IMR-90 (cell line): ENCODE measurements around the gene NFAT5. TPM values are rescaled to one million over a fixed set of nuclear protein-coding genes. Genes with fewer than 3 reads are reported as not detected.

Source experiments
- ATAC-seq: fragments of 200-7000 bp; cut with Tn5 transposase; 2 replicates; pipeline ENCODE4 v1.9.1; 2020; ENCODE audit warnings: low read depth, mild to moderate bottlenecking, moderate library complexity
- BruUV-seq: library from RNA; stranded (reverse); fragments of 400-500 nt; replicated peaks from 2 replicates; lab custom pipeline; 2021; lab: Mats Ljungman, UMichigan
- CTCF ChIA-PET: fragments of 300-600 bp; formaldehyde crosslinking; extraction: SDS; loops from one replicate; lab custom pipeline; 2021; ENCODE audit warnings: antibody characterized with exemption; lab: Yijun Ruan, JAX
- POLR2A ChIA-PET: fragments of 300-600 bp; sonication (Branson Sonifier 250); formaldehyde crosslinking; loops from one replicate; lab custom pipeline; 2022; ENCODE audit warnings: antibody characterized with exemption; ENCODE audit not compliant: unreplicated experiment; lab: Charles Lee
- DNase-seq: peaks from one replicate; pipeline ENCODE4 v3.0.0; 2013
- H2AFZ ChIP-seq: replicated peaks from 2 replicates; pipeline ENCODE3; 2013; ENCODE audit warnings: low read length, mild to moderate bottlenecking; ENCODE audit not compliant: poor library complexity
- H2AK5ac ChIP-seq: 2 replicates; pipeline ENCODE4 v1.6.1; 2013; ENCODE audit warnings: low read depth, low read length, inconsistent platforms
- H2AK9ac ChIP-seq: replicated peaks from 2 replicates; pipeline ENCODE3; 2013; ENCODE audit warnings: mild to moderate bottlenecking, low read depth, low read length, moderate library complexity; ENCODE audit not compliant: poor library complexity
- H2BK120ac ChIP-seq: 2 replicates; pipeline ENCODE4 v1.6.1; 2013; ENCODE audit warnings: low read depth, low read length, inconsistent platforms
- H2BK15ac ChIP-seq: 3 replicates; pipeline ENCODE4 v1.6.1; 2013; ENCODE audit warnings: low read depth, low read length, inconsistent platforms
- H2BK20ac ChIP-seq: 2 replicates; pipeline ENCODE4 v1.6.1; 2013; ENCODE audit warnings: low read depth, mild to moderate bottlenecking, inconsistent platforms, low read length, moderate library complexity
- H2BK5ac ChIP-seq: 2 replicates; pipeline ENCODE4 v1.6.1; 2013; ENCODE audit warnings: mild to moderate bottlenecking, low read depth, low read length, inconsistent platforms; ENCODE audit not compliant: poor library complexity, severe bottlenecking
- H3K14ac ChIP-seq: replicated peaks from 2 replicates; pipeline ENCODE4 v1.6.1; 2013; ENCODE audit warnings: low read depth, low read length, inconsistent platforms
- H3K18ac ChIP-seq: 2 replicates; pipeline ENCODE4 v1.6.1; 2013; ENCODE audit warnings: low read depth, low read length, control low read depth
- H3K23ac ChIP-seq: 2 replicates; pipeline ENCODE4 v1.6.1; 2013; ENCODE audit warnings: low read depth, low read length, inconsistent platforms
- H3K27ac ChIP-seq: 2 replicates; pipeline ENCODE4 v1.5.1; 2013; ENCODE audit warnings: mild to moderate bottlenecking, control low read depth, low read length; ENCODE audit not compliant: insufficient read depth
- H3K27me3 ChIP-seq: 2 replicates; pipeline ENCODE4 v1.6.1; 2013; ENCODE audit warnings: low read length; ENCODE audit not compliant: control insufficient read depth, insufficient read depth
- H3K36me3 ChIP-seq: 2 replicates; pipeline ENCODE4 v1.6.1; 2013; ENCODE audit warnings: low read length, mixed read lengths; ENCODE audit not compliant: control insufficient read depth, insufficient read depth
- H3K4ac ChIP-seq: 2 replicates; pipeline ENCODE4 v1.6.1; 2013; ENCODE audit warnings: low read depth, low read length, inconsistent platforms
- H3K4me1 ChIP-seq: 2 replicates; pipeline ENCODE4 v1.6.1; 2013; ENCODE audit warnings: low read length, mixed read lengths; ENCODE audit not compliant: control insufficient read depth, insufficient read depth
- H3K4me2 ChIP-seq: 2 replicates; pipeline ENCODE4 v1.6.1; 2013; ENCODE audit warnings: low read depth, mild to moderate bottlenecking, control low read depth, low read length, moderate library complexity
- H3K4me3 ChIP-seq: 2 replicates; pipeline ENCODE4 v1.5.1; 2013; ENCODE audit warnings: low read depth, mild to moderate bottlenecking, control low read depth, low read length, moderate library complexity; ENCODE audit not compliant: insufficient read depth
- H3K56ac ChIP-seq: 2 replicates; pipeline ENCODE4 v1.6.1; 2013; ENCODE audit warnings: low read length, inconsistent platforms; ENCODE audit not compliant: insufficient read depth; ENCODE audit errors: extremely low read depth
- H3K79me1 ChIP-seq, 2 experiments: 2 replicates each; pipeline ENCODE4 v1.6.1; 2013; ENCODE audit warnings: low read length in 2 of 2, inconsistent platforms in 1 of 2, low read depth in 1 of 2
- H3K9ac ChIP-seq: 2 replicates; pipeline ENCODE4 v1.6.1; 2013; ENCODE audit warnings: low read depth, low read length, control low read depth
- H3K9me1 ChIP-seq: 2 replicates; pipeline ENCODE4 v1.6.1; 2013; ENCODE audit warnings: low read length, inconsistent platforms; ENCODE audit not compliant: insufficient read depth
- H3K9me3 ChIP-seq: 2 replicates; pipeline ENCODE4 v1.6.1; 2013; ENCODE audit warnings: low read length; ENCODE audit not compliant: control insufficient read depth, insufficient read depth
- H4K20me1 ChIP-seq: 2 replicates; pipeline ENCODE4 v1.6.1; 2013; ENCODE audit warnings: low read length, inconsistent platforms; ENCODE audit not compliant: insufficient read depth
- H4K5ac ChIP-seq: 2 replicates; pipeline ENCODE4 v1.6.1; 2013; ENCODE audit warnings: mild to moderate bottlenecking, low read depth, low read length, control low read depth
- H4K8ac ChIP-seq, 2 experiments: 2 replicates each; pipeline ENCODE4 v1.6.1; 2013; ENCODE audit warnings: low read depth in 2 of 2, low read length in 2 of 2, control low read depth in 1 of 2, inconsistent platforms in 1 of 2
- H4K91ac ChIP-seq: 2 replicates; pipeline ENCODE4 v1.6.1; 2013; ENCODE audit warnings: low read depth, low read length, inconsistent platforms; ENCODE audit not compliant: insufficient read depth
- CEBPB ChIP-seq: IDR thresholded peaks from 2 replicates; pipeline ENCODE4 v1.6.1; 2012; ENCODE audit warnings: low read depth, low read length, improper control_type of control experiment
- CHD1 ChIP-seq: IDR thresholded peaks from 2 replicates; pipeline ENCODE4 v1.6.1; 2012; ENCODE audit warnings: low read depth, low read length, improper control_type of control experiment
- MAFK ChIP-seq: IDR thresholded peaks from 2 replicates; pipeline ENCODE4 v1.6.1; 2012; ENCODE audit warnings: low read depth, low read length, improper control_type of control experiment
- MXI1 ChIP-seq: IDR thresholded peaks from 2 replicates; pipeline ENCODE4 v1.6.1; 2012; ENCODE audit warnings: low read depth, mild to moderate bottlenecking, low read length, moderate library complexity, borderline replicate concordance
- NFE2L2 ChIP-seq: fragments of 150-350 bp; IDR thresholded peaks from 2 replicates; pipeline ENCODE4 v1.6.1; 2016; ENCODE audit warnings: low read depth, mild to moderate bottlenecking, low read length
- POLR2A ChIP-seq: IDR thresholded peaks from 2 replicates; pipeline ENCODE4 v1.6.1; 2012; ENCODE audit warnings: mild to moderate bottlenecking, low read depth, low read length
- RAD21 ChIP-seq: IDR thresholded peaks from 2 replicates; pipeline ENCODE4 v1.6.1; 2012; ENCODE audit warnings: low read length, improper control_type of control experiment
- RCOR1 ChIP-seq: IDR thresholded peaks from 2 replicates; pipeline ENCODE4 v1.6.1; 2012; ENCODE audit warnings: mild to moderate bottlenecking, low read length, improper control_type of control experiment; ENCODE audit not compliant: insufficient replicate concordance
- SMC3 ChIP-seq: fragments of 150-350 bp; IDR thresholded peaks from 2 replicates; pipeline ENCODE4 v1.6.1; 2016; ENCODE audit warnings: low read depth, mild to moderate bottlenecking, antibody characterized with exemption, low read length, moderate library complexity
- WGBS, 2 experiments: methylation state at CpG; one replicate each; pipeline versions ENCODE4 v1.1.5 to v1.1.7; 2013; ENCODE audit warnings: missing lambda C conversion rate in 2 of 2; ENCODE audit not compliant: insufficient read length in 1 of 2; ENCODE audit errors: extremely low coverage in 2 of 2; 5-methylcytosine and 5-hydroxymethylcytosine counted together
- dilution Hi-C: fragments of 300-500 bp; cut with HindIII; formaldehyde crosslinking; loops from one replicate; pipeline ENCODE4 v1.14.3; 2018; ENCODE audit warnings: low sequenced_read_pairs; ENCODE audit not compliant: unreplicated experiment
- in situ Hi-C: fragments of 300-500 bp; cut with MboI; formaldehyde crosslinking; loops from 3 replicates; pipeline ENCODE4 v1.14.3; 2019; ENCODE audit warnings: low sequenced_read_pairs, inconsistent platforms, mixed read lengths
- intact Hi-C: fragments of 100-400 bp; cut with micrococcal nuclease; formaldehyde crosslinking; loops from 2 replicates; pipeline ENCODE4 v1.10.0; 2022
- polyA plus RNA-seq, 3 experiments: library from polyadenylated mRNA; depleted of rRNA; stranded (reverse); fragments of >200 nt; gene quantifications; 2 replicates each; pipeline ENCODE4 v1.2.3, GENCODE V29; 2012; ENCODE audit warnings: low replicate concordance in 1 of 3
- total RNA-seq: library from RNA; depleted of rRNA; stranded (reverse); fragments of >200 nt; gene quantifications from 2 replicates; pipeline ENCODE4 v1.2.3, GENCODE V29; 2012
- TF ChIP-seq, protein P1 (sequence below): conservative IDR thresholded peaks from 2 replicates; pipeline ENCODE4 v1.5.1; 2012; ENCODE audit warnings: mild to moderate bottlenecking, low read depth, low read length, improper control_type of control experiment
- TF ChIP-seq, protein P2 (sequence below): fragments of 150-350 bp; IDR thresholded peaks from 2 replicates; pipeline ENCODE4 v1.6.1; 2017; ENCODE audit warnings: mild to moderate bottlenecking, antibody characterized with exemption, low read length, low read depth

The NFAT5 gene
- total and polyA plus RNA-seq, 2 of the 4 experiments (the other 2 are of a cell fraction): 10.9 to 20.1 TPM

DNA sequence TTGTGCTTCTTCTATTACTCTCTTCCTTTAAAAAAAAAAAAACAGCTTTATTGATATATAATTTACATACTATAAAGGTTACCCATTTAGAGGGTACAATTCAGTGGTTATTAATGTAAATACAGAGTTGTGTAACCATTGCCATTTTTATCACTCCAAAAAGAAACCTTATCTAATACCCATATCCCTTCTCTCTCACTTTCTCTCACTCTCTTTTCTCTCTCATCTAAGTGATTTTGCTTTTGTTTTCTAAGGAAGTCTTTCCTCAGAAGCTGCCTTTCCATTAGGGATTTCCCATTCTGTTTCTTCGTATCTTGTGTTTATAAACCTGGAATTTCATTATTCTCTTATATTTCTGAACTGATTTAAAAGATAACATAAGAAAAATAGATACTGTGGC, 55.5 kb downstream of the NFAT5 start:
- H4K8ac ChIP-seq: no peak overlapping the region
- no peak overlapping the region for H2BK15ac ChIP-seq
- peaks cover 9% of the 10 kb centered on the region for H3K9me1 ChIP-seq
- H3K14ac ChIP-seq: no peak overlapping the region
- no peak overlapping the region for H2BK5ac ChIP-seq
- H3K79me1 ChIP-seq: peaks cover 19 to 59% of the 10 kb centered on the region in 2 experiments
- peaks cover 4% of the 10 kb centered on the region; the same call in 1 of the 2 replicates for H3K4me1 ChIP-seq
- POLR2A ChIA-PET: no interaction called here
- H3K4ac ChIP-seq: no peak overlapping the region
- H2AK5ac ChIP-seq: no peak overlapping the region
- TF ChIP-seq RAD21 (no peak), SMC3 (no peak), POLR2A (no peak), NFE2L2 (no peak), CHD1 (no peak), MXI1 (no peak), RCOR1 (no peak), MAFK (no peak), CEBPB (no peak)
- TF ChIP-seq, protein P1, sequence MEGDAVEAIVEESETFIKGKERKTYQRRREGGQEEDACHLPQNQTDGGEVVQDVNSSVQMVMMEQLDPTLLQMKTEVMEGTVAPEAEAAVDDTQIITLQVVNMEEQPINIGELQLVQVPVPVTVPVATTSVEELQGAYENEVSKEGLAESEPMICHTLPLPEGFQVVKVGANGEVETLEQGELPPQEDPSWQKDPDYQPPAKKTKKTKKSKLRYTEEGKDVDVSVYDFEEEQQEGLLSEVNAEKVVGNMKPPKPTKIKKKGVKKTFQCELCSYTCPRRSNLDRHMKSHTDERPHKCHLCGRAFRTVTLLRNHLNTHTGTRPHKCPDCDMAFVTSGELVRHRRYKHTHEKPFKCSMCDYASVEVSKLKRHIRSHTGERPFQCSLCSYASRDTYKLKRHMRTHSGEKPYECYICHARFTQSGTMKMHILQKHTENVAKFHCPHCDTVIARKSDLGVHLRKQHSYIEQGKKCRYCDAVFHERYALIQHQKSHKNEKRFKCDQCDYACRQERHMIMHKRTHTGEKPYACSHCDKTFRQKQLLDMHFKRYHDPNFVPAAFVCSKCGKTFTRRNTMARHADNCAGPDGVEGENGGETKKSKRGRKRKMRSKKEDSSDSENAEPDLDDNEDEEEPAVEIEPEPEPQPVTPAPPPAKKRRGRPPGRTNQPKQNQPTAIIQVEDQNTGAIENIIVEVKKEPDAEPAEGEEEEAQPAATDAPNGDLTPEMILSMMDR: no peak
- TF ChIP-seq, protein P2, sequence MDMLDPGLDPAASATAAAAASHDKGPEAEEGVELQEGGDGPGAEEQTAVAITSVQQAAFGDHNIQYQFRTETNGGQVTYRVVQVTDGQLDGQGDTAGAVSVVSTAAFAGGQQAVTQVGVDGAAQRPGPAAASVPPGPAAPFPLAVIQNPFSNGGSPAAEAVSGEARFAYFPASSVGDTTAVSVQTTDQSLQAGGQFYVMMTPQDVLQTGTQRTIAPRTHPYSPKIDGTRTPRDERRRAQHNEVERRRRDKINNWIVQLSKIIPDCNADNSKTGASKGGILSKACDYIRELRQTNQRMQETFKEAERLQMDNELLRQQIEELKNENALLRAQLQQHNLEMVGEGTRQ: no peak
- CTCF ChIA-PET: interaction anchor here (0.6 kb wide), 1 partner anchor 69 kb away, joined by 3 read pairs; no protein-coding TSS in a partner anchor
- no peak for DNase-seq
- no peak overlapping the region for H3K9ac ChIP-seq
- no peaks in the 10 kb centered on the region for H3K27me3 ChIP-seq
- H2BK120ac ChIP-seq: no peak overlapping the region
- no peak overlapping the region for H4K91ac ChIP-seq
- no peak overlapping the region for H4K5ac ChIP-seq
- BruUV-seq: no TSS peak
- in situ Hi-C loops: no loop called here
- H3K56ac ChIP-seq: no peak overlapping the region
- no peak overlapping the region for H3K23ac ChIP-seq
- no peak overlapping the region for H3K4me3 ChIP-seq
- intact Hi-C loops: no loop called here
- no peak overlapping the region for H3K4me2 ChIP-seq
- H2AK9ac ChIP-seq: no peak overlapping the region
- no peak for ATAC-seq
- peaks cover 8% of the 10 kb centered on the region for H3K36me3 ChIP-seq
- no peak overlapping the region for H3K27ac ChIP-seq
- no peak overlapping the region for H2BK20ac ChIP-seq
- WGBS, 2 experiments: no CpG with 5 or more reads among the region's 1 CpG
- dilution Hi-C loops: no loop called here
- no peaks in the 10 kb centered on the region for H3K9me3 ChIP-seq
- no peak overlapping the region for H2AFZ ChIP-seq
- H3K18ac ChIP-seq: no peak overlapping the region
- peaks cover 68% of the 10 kb centered on the region for H4K20me1 ChIP-seq
